GM12864 (cell line): ENCODE results near the gene FAM83D.

Experiments
- DNase-seq: peaks from one replicate; pipeline ENCODE4 v3.0.0-alpha.2; 2011; ENCODE audit warnings: low read depth
- H3K4me3 ChIP-seq: 2 replicates; pipeline ENCODE4 v1.5.1; 2011; ENCODE audit warnings: mild to moderate bottlenecking, low read depth, low read length, control low read depth
- TF ChIP-seq, protein P1 (sequence below): IDR thresholded peaks from 2 replicates; pipeline ENCODE4 v1.5.1; 2011; ENCODE audit warnings: low read depth, mild to moderate bottlenecking, moderate library complexity, low read length, control low read depth, inconsistent platforms; ENCODE audit errors: missing control alignments

Gene FAM83D

DNA sequence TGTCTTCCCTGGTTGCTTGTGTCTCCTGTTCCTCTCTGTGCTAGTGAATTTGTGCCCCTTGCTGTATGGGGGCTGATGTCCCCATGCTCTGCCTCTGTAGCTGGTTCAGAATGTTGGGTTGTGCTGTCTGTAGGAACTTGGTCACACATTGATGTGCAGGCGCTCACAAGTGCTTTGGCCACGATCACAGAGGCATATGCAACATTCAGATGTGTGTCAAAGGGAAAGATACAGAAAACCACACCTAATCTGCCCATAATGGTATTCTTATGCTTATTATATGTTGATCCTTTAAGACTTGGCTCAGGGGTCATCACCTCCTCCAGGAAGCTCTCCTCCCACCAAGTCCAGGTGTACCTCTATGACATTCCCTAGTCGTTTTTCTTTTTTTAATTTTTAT is 18.8 kb downstream of the FAM83D start:
- DNase-seq, result no peak
- H3K4me3 ChIP-seq, result no peak overlapping the region
- TF ChIP-seq, protein P1, sequence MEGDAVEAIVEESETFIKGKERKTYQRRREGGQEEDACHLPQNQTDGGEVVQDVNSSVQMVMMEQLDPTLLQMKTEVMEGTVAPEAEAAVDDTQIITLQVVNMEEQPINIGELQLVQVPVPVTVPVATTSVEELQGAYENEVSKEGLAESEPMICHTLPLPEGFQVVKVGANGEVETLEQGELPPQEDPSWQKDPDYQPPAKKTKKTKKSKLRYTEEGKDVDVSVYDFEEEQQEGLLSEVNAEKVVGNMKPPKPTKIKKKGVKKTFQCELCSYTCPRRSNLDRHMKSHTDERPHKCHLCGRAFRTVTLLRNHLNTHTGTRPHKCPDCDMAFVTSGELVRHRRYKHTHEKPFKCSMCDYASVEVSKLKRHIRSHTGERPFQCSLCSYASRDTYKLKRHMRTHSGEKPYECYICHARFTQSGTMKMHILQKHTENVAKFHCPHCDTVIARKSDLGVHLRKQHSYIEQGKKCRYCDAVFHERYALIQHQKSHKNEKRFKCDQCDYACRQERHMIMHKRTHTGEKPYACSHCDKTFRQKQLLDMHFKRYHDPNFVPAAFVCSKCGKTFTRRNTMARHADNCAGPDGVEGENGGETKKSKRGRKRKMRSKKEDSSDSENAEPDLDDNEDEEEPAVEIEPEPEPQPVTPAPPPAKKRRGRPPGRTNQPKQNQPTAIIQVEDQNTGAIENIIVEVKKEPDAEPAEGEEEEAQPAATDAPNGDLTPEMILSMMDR, result no peak

DNA sequence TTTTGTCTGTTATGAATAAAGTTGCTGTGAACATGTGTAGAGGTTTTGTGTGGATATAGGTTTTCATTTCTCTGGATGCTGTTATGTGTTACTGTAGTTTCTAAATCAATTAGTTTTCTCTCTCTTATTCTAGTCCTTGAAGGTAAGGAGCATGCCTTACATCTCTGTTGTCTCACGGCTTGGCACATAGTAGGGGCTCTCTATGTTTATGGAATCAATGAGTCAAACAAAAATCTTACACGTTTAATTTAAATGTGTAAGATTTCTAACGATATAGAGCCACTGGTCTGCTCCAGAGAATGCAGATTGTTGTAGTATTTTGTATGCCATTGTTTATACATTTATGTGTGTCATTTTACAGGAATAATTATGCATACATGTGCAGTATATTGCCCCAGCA is 20.6 kb downstream of the FAM83D start:
- H3K4me3 ChIP-seq, result no peak overlapping the region
- DNase-seq, result no peak
- TF ChIP-seq, protein P1, result no peak

DNA sequence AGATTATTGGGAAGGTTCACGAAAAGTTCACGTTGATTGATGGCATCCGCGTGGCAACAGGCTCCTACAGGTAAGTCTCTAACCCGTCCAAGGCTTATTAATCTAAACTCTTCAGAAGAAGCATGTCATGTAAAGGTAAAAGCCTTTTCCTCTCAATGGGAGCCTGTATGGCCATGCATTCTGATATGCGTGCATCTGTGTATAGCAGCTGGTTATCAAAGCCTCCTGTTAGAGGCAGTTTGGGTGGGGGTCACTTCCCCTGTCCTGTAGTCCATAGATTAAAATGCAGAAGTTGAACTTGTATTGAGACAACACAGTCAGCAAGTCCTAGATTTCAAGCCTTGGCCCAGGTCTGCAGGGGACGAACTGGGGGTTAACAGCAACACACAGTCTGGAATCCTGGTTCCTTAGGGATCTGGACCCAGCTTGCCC is 21.7 kb downstream of the FAM83D start:
- DNase-seq, result no peak
- TF ChIP-seq, protein P1, result no peak
- H3K4me3 ChIP-seq, result no peak overlapping the region

DNA sequence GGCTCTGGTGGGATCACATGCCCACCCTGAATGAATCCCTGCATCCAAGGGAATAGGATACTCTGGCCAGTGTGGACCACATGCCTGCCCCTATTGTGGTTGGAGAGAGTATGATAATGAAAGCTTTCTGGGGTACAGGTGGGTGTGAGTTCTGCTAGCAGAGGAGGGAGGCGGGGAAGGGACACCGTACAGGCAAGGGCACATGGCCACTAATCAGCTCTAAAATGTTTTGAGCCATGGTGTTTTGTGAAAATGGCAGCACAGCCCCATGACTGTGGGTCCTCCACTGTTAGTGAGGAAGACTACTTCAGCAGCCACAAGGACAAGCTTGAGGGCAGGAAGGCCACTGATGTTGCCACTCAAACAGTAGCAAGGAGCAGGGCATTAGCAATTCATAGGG is 24.0 kb downstream of the FAM83D start:
- DNase-seq, result no peak
- H3K4me3 ChIP-seq, result no peak overlapping the region
- TF ChIP-seq, protein P1, result no peak

DNA sequence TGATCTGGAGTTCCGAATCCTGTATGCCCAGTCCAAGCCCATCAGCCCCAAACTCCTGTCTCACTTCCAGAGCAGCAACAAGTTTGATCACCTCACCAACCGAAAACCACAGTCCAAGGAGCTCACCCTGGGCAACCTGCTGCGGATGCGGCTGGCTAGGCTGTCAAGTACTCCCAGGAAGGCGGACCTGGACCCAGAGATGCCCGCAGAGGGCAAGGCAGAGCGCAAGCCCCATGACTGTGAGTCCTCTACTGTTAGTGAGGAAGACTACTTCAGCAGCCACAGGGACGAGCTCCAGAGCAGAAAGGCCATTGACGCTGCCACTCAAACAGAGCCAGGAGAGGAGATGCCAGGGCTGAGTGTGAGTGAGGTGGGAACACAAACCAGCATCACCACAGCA is 25.4 kb downstream of the FAM83D start:
- DNase-seq, result no peak
- TF ChIP-seq, protein P1, result no peak
- no peak overlapping the region for H3K4me3 ChIP-seq

DNA sequence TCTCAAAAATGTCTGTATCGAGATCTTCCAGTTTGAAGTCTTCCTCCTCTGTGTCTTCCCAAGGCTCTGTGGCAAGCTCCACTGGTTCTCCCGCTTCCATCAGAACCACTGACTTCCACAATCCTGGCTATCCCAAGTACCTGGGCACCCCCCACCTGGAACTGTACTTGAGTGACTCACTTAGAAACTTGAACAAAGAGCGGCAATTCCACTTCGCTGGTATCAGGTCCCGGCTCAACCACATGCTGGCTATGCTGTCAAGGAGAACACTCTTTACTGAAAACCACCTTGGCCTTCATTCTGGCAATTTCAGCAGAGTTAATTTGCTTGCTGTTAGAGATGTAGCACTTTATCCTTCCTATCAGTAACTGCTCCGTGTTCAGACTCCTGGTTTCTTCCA is 25.9 kb downstream of the FAM83D start:
- no peak overlapping the region for H3K4me3 ChIP-seq
- TF ChIP-seq, protein P1, result no peak
- no peak for DNase-seq

DNA sequence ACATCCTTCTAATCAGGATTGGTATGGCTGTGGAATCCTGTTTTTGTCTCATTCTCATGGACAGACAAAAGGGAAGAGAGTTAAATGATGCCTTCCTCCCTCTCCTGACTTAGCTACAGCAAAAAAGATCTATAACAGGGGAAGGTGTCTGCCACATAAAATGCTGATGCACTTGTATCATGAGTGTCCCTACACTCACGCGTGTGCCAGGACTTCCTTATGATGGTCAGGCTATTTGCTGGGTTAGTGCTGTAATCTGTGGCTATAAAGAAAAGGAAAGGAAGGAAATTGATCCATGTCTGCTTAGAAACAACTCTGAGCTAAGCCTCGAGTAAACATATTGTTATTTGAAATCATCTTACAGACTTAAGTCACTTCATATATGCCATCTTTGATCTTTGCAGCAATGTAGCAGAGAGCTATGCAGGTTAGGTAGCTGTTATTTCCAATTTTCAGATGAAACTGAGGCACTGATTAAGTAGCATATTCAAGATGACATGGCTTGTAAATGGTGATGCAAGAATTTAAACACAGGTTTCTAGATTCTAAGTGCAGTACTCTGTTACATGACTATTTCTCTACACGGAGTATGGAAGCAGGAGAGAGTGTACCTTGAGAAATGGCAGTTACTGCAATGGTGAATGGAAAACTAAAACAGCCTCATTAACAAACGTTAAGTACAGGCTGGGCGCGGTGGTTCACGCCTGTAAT is 27.6 kb downstream of the FAM83D start:
- H3K4me3 ChIP-seq, result no peak overlapping the region
- DNase-seq, result no peak
- TF ChIP-seq, protein P1, result no peak
